Measurements from ENCODE around the gene MYL10.

MYL10 gene

DNA sequence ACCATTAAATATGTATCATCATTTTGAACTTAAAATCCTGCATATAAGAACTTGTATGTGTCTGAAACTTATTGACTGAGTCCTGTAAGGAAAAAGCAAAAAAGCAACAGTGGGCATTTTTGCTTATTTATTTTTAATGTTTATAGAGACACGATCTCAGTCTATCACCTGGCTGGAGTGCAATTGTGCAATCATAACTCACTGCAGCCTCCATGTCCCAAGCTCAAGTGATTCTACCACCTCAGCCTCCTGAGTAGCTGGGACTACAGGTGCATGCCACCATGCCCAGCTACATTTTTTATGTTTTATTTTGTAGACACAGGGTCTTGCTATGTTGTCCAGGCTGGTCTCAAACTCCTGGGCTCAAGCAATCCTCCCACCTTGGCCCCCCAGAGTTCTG lies 32.2 kb downstream of the MYL10 start:
- DNase-seq (ENCODE audit: low read depth, low spot score): no peak

DNA sequence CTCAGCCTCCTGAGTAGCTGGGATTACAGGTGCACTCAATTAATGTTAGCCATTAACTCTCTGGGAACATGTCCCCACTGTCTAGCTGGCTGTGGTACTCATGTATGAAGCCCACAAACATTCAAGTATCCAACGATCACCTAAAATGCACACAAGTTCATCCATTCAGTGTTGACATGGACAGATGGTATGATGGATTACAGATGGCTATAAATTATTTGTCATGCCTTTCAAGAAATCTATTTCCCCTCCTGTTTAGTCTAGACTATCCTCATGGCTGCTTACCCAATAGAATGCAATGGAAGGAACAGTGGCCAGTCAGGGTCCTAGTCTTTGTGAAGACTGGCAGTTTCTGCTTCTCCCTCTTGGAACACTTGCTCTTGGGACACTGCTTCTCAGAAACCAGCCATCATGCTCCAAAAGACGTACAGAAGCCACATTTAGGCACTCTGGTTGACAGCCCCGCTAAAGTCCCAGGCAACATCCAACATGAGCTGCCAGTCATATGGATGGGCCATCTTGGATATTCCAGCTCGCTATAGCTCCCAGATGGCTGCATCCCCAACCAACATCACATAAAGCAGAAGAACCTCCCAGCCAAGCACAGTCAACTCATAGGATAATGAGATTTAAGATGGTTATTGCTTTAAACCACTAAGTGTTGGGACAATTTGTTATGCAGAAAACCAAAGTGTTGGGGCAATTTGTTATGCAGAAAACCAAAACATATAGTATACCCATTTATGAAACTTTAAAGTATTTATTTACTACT lies 33.1 kb downstream of the MYL10 start:
- DNase-seq (ENCODE audit: low read depth, low spot score): no peak

DNA sequence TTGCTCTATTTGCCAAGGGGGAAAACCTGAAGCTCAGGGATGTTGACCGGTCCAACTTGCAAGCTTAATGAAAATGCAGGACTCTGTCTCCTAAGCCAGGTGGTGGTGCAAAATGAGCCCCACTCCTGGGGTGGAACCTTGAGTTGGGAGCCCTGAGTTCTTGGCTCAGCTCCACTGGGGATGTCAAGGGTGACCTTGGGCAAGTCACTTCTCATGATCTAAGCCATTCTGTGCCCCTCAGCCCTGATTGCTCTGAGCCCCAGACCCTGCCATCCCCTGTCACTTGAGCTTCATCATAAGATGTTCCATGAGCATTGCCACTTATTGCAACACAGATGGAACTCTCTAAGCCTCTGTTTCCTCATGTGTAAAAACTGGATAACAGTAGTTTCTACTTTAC lies 33.9 kb downstream of the MYL10 start:
- no peak for DNase-seq (ENCODE audit: low read depth, low spot score)

DNA sequence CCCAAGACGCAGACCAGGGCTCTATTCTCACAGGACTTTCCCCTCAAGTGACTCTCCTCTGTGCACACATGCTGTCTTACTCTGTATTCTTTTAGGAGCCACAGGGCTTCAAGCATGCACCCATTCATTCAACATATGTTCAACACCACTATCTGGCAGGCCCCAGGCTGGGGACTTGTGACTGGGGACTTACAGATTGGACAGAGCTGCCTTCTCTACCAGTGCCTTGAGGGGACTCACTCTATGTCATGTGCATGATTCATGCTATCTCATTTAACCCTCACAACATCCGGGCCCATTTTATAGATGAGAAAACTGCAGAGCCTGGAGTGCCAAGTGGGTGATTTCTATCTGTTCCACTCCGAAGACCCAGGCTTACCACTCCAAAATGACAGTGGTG lies 34.3 kb downstream of the MYL10 start:
- no peak for DNase-seq (ENCODE audit: low read depth, low spot score)

DNA sequence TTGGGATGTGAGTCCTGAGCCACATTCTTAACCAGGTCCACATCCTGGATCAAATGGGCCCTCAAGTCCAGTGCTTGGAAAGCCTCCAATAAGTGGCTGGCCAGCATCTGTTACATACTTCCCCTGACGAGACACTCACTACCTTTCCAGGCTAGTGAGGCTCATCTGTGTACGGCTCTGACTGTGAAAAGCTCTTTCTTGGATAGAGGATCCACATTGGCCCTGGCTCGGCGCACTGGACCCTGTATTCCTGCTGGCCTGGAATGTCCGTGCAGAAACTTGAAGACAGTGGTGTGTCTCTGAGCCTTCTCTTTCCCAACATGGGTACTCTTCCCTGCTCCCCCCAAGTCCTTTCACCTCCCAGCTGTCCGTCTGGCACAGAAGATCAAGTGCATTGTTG lies 35.5 kb downstream of the MYL10 start:
- DNase-seq (ENCODE audit: low read depth, low spot score): no peak

DNA sequence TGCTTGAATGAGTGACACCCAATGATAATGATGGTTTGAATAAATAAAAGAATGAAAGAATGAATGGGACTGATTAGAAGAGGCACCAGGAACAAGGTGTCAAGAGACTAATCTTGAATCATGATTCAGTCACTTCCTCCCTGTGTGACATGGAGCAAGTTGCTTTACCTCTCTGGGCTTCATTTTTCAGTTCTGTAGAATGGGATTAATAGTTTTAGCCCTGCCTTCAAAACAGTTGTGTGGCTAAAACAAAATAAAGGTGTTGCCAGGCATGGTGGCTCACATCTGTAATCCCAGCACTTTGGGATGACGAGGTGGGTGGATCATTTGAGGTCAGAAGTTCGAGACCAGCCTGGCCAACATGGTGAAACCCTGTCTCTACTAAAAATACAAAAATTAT lies 37.6 kb downstream of the MYL10 start:
- no peak for DNase-seq (ENCODE audit: low read depth, low spot score)

DNA sequence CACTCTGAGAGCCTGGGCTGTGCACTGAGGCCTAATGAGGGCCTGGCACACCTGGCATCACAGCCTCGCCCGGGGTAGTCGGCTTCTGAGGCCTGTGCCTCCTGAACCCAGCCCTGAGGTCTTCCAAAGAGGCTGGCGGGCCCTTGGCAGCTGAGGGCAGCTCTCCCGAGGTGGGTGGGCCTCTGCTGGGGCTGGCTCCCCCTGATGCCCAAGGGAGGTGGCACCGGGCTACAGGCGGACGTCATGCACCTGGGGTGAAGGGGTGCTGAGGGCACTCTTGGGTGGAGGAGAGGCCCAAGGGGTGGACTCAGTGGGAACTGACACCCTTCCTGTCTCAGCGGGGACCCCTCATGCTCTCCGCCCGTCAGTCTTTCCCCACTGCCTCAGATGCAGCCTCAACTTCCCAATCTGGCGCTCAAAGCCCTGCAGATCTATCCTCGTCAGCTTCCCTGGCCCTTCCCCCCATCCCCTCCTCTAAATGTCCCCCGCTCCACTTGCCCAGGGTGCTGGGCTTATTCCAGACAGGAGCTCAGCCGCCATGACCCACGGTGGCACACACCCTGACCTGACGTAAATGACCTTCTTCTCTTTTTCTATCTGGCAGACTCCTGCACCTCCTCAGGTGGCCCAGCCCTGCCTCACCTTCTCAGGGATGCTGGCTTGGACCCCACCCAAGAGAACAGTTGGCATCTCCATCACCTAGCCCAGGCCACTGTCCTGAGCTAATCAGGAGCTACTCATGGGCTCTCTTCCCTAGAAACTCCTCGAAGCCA lies 38.2 kb downstream of the MYL10 start:
- no peak for DNase-seq (ENCODE audit: low read depth, low spot score)

DNA sequence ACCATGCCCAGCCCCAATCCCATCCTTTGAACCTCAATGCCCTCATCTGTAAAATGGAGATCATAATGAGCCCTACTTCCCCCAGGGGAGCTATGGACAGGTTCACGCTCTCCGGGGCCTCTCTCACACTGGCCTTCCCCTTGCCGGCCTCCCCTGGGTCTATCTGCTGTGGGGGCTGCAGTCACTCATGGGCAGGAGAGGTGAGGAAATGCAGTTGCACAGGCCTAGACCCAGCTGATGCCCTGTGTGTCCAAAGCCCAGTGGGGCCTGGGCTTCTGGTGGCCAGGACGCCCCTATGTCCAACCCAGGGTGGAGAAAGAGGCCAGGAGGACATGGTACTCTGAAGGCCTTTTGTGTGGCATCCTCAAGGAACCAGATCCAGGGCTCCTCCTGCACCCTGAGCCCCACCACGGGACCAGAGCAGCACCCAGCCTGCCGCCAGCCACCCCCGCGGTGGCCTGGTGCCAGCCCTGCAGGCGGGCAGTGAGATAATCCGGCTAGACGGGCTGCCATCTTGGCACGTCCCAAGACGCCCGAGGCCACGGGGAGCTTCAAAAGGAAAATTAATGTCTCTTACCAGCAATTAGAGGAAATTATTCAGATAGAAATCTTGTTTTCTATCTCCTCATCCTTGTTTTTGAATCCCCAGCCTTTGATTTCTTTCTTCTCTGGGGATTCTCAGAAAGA lies 39.0 kb downstream of the MYL10 start:
- DNase-seq (ENCODE audit: low read depth, low spot score): no peak

DNA sequence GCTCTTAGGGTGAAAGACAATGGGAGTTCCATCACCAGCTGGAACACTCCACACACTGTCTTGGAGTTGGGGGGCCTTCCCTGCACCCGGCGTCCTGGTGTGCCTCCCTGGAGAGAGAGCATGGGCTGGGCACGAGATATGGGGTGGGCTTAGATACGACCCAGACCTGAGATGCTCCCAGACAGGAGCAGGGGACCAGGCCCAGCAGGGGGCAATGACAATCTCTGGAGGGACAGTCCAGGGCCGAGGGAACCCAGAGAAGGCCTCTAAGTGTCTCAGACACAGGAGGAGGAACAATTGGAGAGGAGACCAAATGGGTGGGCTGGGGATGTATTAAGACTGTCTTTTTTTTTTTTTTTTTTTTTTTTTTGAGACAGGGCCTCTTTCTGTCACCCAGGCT lies 40.0 kb downstream of the MYL10 start:
- no peak for DNase-seq (ENCODE audit: low read depth, low spot score)

DNA sequence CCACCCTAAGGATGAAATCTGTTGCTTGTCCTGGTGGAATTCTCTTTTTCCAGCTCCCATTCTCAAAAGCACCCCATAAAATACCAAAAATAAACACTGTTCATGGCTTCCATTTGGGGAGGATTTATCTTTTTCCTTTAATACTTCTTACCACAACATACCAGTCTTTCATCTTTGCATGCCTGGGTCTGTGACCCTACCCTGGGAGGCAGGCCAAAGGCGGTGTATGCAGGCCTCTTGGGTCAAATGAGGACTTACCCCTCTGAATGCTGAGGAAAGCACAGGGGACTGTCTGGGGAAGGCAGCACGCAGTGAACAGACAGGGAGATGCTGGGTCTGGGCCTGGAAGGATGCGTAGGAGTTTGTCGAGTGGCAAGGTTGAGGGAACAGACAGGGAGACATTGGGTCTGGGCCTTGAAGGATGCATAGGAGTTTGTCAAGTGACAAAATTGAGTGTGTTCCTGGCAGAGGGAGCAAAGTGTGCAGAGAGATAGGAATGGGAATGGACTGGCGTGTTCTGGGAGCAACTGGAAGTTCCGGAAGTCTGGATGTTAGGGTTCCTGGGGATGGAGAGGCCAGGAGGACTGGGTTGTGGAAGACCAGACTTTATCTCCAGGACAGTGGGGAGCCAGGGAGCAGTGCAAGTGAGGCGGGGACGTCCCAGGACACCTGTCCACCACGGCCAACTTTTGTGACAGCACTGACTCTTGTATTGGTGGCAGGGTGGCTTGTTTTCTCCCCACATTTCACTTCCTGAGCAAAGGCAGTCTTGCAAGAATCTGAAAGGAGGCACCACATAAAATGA lies 40.8 kb downstream of the MYL10 start:
- DNase-seq (ENCODE audit: low read depth, low spot score): no peak

DNA sequence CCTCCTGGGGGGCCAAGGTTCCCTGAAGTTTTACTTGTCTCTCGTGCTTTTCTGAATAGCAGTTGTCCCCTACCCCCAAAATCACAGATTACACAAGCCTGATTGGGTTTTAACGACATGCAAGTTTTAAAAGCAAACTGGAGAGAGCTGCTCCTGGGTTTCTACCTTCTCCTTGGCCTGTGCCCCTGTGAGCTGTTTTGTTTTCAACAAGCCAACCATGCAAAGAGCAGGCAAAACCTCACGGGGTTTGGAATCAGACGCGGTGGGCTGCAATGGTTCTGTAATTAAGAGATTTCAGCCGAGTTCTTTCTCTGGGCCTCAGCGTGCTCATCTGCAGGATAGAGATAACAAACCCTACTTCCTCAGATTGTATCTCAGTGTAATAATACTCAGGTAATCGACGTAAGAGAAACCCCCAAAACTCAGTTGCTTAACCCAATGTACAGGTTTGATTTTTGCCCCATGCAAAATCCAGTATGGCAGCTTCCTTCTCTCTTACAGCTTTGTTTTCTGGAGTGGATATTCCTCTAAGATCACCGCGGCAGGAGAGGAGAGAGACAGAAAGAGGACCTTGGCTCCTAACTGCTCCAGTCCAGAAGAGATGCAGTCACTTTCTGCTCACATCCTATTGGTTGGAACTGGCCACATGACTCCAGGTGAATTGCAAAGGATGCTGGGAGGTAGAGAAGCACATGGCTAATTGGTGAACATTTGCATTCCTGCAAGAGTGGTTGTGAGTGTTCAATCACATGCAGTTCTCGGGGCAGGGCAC lies 42.0 kb downstream of the MYL10 start:
- no peak for DNase-seq (ENCODE audit: low read depth, low spot score)

DNA sequence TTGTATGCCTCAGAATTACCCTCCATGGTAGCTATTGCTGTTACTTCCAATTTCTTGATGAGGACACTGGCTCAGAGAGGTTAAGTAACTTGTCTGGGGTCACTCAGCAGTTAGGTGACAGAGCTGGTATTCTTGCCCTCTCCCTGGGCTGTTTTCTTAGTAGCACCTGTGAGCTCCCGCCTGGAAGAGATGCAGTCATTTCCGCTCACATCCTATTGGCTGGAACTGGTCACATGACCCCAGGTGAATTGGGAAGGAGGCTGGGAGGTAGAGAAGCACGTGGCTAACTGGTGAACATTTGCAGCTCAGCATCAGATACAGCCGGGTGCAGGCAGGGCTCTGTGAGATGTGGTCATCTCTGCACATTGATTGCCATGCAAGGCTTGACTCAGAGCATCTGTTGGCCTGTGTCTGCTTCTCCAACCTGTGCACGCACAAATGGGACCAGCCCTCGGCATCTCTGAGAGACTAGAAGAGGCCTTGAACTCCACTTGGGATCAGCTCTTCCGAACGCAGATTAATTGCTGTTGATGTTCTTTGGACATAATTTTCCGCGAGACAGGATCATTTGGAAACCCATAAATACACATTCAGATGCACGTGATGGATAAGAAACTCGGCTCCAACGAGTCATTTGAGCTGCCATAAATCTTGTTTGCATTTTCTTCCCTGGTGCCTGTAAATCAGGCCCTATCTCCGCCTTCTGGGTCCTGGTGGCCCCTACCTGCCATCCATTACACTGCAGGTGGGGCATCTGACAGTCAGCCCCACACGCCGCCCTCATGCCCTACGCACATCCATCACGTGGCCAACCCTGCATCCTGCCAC lies 42.8 kb downstream of the MYL10 start:
- no peak for DNase-seq (ENCODE audit: low read depth, low spot score)

DNA sequence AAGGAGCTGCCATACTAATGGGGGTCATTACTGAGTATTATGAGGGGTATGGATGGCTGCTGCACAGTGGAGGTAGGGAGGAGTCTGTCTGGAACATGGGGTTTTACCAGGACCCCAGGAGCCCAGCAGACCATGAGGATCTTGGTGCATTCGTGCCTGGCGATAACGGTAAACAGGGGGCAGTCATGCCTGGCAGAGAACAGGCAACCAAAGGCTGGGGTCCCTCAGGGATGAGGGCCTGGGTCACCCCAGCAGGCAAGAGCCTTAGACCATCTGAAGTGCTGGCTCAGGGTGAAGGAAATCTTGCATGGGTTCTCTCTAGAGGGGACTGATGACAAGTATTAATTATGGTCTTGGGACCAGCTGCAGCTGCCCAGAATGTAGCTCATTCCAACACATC lies 46.1 kb downstream of the MYL10 start:
- DNase-seq (ENCODE audit: low read depth, low spot score): no peak

DNA sequence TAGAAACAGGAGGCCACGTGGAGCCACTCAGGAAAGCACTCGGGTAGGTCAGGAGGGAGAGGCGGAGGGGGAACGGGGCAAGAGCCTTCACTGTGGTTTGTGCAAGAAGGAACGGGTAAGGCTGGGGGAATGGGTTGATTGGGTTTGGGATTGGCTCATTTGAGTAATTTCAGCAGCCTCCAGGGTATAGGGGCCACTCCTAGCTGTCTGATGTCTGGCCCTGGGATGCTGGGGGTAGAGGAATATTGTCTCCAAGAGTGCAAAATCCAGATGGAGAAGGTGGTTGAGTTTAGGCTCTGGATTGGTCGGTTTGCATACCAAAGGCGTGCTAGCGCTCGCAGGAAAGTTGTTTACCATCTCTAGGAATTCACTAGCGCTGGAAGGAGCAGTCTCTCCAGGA lies 47.2 kb downstream of the MYL10 start:
- DNase-seq (ENCODE audit: low read depth, low spot score): no peak

DNA sequence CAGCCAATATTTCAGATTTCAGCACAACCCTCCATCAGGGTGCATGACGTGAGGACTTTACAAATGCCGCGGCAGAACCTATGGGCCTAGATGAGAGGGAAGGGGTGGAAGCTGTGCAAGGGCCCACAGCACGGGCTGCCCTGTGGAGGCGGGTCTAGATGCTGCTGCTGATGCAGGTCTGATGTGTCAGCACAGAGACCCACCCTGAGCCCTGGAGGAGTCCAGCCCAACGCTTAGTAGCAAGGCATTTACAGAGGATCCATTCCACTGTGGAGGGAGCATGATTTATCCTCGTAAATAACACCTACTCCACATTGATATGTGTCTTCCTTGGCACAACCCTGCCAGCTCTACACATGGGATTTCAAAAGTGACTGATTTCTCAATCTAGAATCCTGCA lies 48.5 kb downstream of the MYL10 start:
- DNase-seq (ENCODE audit: low read depth, low spot score): no peak

DNA sequence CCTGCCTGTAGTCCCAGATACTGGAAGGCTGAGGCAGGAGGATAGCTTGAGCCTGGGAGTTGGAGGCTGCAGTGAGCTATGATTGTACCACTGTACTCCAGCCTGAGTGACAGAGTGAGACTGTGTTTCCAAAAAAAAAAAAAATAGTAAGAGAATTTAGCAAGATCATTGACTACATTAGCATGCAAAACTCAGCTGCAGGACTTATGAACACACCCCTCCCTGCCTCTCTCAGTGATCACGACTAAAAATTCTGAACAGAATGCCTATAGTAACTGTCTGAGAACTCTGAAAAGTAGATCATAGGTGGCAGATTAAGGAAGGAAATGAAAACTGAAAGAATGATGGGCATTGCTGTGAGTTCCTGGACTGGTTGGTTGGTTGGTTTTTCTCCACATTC lies 50.5 kb downstream of the MYL10 start:
- no peak for DNase-seq (ENCODE audit: low read depth, low spot score)

DNA sequence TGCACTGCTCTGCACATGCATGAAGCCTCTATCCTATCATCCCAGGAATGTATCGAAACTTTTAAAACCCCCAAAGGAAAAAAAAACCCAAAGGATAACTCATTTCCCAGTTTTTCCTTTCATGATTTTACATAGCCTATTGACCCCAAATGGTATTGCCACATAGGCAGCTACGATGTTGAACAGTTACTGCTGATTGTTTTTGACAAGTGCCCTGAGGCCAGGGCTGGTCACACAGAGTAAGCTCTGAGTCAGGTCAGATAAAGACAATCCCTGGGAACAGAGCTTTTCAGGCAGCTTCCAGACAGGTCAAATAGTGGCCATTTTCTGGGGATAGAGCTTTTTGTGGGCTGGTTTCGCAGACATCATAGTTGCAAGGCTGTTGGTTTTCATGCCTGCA lies 52.1 kb downstream of the MYL10 start:
- no peak for DNase-seq (ENCODE audit: low read depth, low spot score)

DNA sequence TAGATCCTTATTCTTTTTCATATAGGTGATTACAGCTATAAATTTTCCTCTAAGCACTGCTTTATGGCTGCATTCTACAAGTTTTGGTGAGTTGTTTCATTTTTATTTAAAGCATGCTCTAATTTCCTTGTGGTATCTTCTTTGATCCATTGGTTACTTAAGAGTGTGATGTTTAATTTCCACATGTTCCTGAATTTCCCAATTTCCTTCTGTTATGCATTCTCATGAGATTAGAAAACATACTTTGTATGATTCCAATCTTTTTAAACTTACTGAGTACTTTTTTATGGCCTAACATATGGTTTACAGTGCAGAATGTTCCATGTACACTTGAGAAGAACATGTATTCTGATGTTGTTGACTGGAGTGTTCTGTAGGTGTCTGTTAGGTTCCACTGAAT lies 53.4 kb downstream of the MYL10 start:
- DNase-seq (ENCODE audit: low read depth, low spot score): no peak

DNA sequence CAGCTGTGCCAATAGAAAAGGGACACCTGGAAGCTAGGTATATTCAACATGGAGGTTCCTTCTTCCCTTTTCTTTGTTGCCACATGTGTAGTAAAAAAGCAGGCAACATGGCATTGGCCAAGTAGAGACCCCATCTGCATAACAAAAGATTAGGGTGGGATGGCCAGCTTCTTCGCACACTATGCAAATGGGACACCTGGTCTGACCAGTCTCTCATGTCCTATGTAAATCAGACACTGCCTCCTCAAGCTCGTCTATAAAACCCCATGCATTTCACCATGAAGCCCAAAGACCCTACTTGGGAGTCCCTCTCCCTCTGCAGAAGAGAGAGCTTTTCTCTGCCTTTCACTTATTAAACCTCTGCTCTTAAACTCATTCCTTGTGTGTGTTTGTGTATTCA lies 53.9 kb downstream of the MYL10 start:
- DNase-seq (ENCODE audit: low read depth, low spot score): no peak

DNA sequence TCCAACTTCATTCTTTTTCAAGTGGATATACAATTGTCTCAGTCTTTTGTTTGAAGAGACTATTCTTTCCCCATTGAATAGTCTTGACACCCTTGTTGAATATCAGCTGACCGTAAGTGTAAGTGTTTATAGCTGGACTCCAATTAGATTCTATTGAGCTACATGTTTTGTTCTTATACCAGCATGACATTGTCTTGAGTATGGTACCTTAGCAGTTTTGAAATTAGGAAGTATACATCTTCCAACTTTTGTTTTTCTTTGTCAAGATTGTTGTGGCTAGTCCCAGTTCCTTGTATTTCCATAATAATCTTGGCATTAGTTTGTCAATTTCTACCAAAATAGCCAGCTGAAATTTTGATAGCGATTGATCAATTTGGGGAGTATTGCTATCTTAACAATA lies 56.9 kb downstream of the MYL10 start:
- DNase-seq (ENCODE audit: low read depth, low spot score): no peak
